ENCODE results near the gene GPR132.

GPR132 gene

GRCh38 chr14:105026033-105026785 is 39.0 kb downstream of the GPR132 start:
- peak overlapping the region; percentile 15 for H3K4me3 ChIP-seq (replicated peaks; ENCODE audit: low read depth, low read length)
- no peak for TF ChIP-seq CTCF (IDR thresholded peaks at IDR 0.05; ENCODE audit: insufficient read depth, low read length, poor library complexity, severe bottlenecking)
- H3K27me3 ChIP-seq (replicated peaks; ENCODE audit: control insufficient read depth, insufficient read depth, low read length), result no peaks in the 10 kb centered on the region

GRCh38 chr14:105025429-105025828 is 39.8 kb downstream of the GPR132 start:
- H3K27me3 ChIP-seq (replicated peaks; ENCODE audit: control insufficient read depth, insufficient read depth, low read length), result no peaks in the 10 kb centered on the region
- no peaks in the 10 kb centered on the region; the same call in 1 of the 2 replicates for H3K36me3 ChIP-seq (ENCODE audit: control insufficient read depth, insufficient read depth, low read length)
- no peak for DNase-seq (ENCODE audit: extremely low read depth, insufficient read length)
- H3K4me3 ChIP-seq (replicated peaks; ENCODE audit: low read depth, low read length), result no peak overlapping the region
- no peak for TF ChIP-seq CTCF (IDR thresholded peaks at IDR 0.05; ENCODE audit: insufficient read depth, low read length, poor library complexity, severe bottlenecking)

More at GRCh38 chr14:105026033-105026785, 39.0 kb downstream of the GPR132 start:
- no peaks in the 10 kb centered on the region; the same call in 1 of the 2 replicates for H3K36me3 ChIP-seq (ENCODE audit: control insufficient read depth, insufficient read depth, low read length)
- peak; percentile 81 for DNase-seq (ENCODE audit: extremely low read depth, insufficient read length)

- Histone ChIP-seq H3K4me3 (replicated peaks; ENCODE audit: low read depth, low read length) (peak overlapping the region; percentile 13; the same call in 1 of the 2 replicates), H3K27me3 (replicated peaks; ENCODE audit: control insufficient read depth, insufficient read depth, low read length) (no peaks in the 10 kb centered on the region), H3K36me3 (ENCODE audit: control insufficient read depth, insufficient read depth, low read length) (no peaks in the 10 kb centered on the region; the same call in 1 of the 2 replicates)
- no peak for DNase-seq (ENCODE audit: extremely low read depth, insufficient read length)
- TF ChIP-seq CTCF (IDR thresholded peaks at IDR 0.05; ENCODE audit: insufficient read depth, low read length, poor library complexity, severe bottlenecking), result no peak
These were observed 41.3 kb downstream of the GPR132 start for GRCh38 chr14:105023791-105024480.

GRCh38 chr14:105023144-105023543 is 42.1 kb downstream of the GPR132 start:
- no peak overlapping the region for H3K4me3 ChIP-seq (replicated peaks; ENCODE audit: low read depth, low read length)
- TF ChIP-seq CTCF (IDR thresholded peaks at IDR 0.05; ENCODE audit: insufficient read depth, low read length, poor library complexity, severe bottlenecking), result no peak
- DNase-seq (ENCODE audit: extremely low read depth, insufficient read length), result no peak
- peaks cover 1% of the 10 kb centered on the region for H3K36me3 ChIP-seq (ENCODE audit: control insufficient read depth, insufficient read depth, low read length)
- no peaks in the 10 kb centered on the region for H3K27me3 ChIP-seq (replicated peaks; ENCODE audit: control insufficient read depth, insufficient read depth, low read length)

- Histone ChIP-seq H3K36me3 (ENCODE audit: control insufficient read depth, insufficient read depth, low read length) (peaks cover 1% of the 10 kb centered on the region), H3K4me3 (replicated peaks; ENCODE audit: low read depth, low read length) (peak overlapping the region; percentile 81), H3K27me3 (replicated peaks; ENCODE audit: control insufficient read depth, insufficient read depth, low read length) (no peaks in the 10 kb centered on the region)
- no peak for TF ChIP-seq CTCF (IDR thresholded peaks at IDR 0.05; ENCODE audit: insufficient read depth, low read length, poor library complexity, severe bottlenecking)
- no peak for DNase-seq (ENCODE audit: extremely low read depth, insufficient read length)
These were observed 43.0 kb downstream of the GPR132 start for GRCh38 chr14:105022276-105022670.
